Measurements from ENCODE around the gene SYMPK. TPM values are rescaled to one million over a fixed set of nuclear protein-coding genes. Genes with fewer than 3 reads are reported as not detected.

Gene SYMPK
- polyA plus RNA-seq (2013, experiment 1 of 2), result 58.0 TPM
- 59.5 TPM for polyA plus RNA-seq (2013, experiment 2 of 2)

DNA sequence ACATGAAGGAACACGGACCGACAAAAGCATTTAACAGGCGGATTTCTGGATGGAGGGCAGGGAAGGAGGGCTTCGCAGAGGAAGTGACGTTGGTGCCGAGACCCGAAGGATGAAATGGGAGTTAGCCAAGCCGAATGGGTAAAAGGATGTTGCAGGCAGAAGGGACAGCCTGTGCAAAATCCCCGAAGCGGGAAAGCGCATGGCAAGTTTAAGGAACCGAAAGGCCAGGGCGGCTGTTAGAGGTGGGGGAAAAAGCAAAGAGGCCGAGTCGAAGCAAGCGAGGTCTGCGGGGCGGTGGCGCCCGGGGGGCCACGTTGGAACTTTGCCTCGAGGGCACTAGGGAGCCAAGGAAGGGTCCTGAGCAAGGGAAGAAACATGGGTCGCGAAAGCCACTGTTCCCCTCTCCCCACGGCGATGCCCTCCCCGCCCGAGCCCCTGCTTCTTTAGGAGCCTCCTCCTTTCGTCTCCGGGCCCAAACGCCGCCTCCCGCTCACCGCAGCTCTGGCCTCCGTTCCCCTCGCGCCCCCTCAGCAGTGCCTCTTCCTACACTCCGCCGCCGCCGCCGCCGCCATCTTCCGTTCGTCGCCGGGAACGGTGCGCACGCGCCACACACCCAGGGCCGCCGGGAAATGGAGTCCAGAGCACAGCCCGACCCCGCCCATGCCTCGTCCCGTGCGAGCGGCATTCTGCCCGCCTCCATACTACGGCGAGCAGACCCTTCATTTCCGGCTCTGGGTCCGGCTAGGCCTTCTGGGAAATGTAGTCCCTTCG, at the start of gene SYMPK:
TSS of gene SYMPK (minus strand) at position 584 of the 771 bp plus-strand sequence. CDS start 8,652 bp downstream, outside the sequence.
- H2BK15ac ChIP-seq (ENCODE audit: low read length), result peak within 1 kb of the TSS; percentile 69
- DNase-seq (ENCODE audit: low spot score), result peak; percentile 98
- H2BK120ac ChIP-seq (ENCODE audit: low read depth, low read length), result no peak within 1 kb of the TSS
- H3K4me3 ChIP-seq (ENCODE audit: low read length in 2 of 2), result peak within 1 kb of the TSS; percentile 82 to 86
- H2BK5ac ChIP-seq (ENCODE audit: low read length), result no peak within 1 kb of the TSS
- peak within 1 kb of the TSS; percentile 87 for H2AFZ ChIP-seq (ENCODE audit: low read length)
- H3K9me3 ChIP-seq (replicated peaks in 1 of 2; ENCODE audit: control insufficient read depth in 2 of 2, insufficient read depth in 1 of 2, low read depth in 1 of 2, low read length in 2 of 2), result peaks cover 0 to 2% of the 10 kb centered on the region in 2 donors
- peaks cover 8% of the 10 kb centered on the region for H3K79me1 ChIP-seq (ENCODE audit: low read depth, low read length)
- no peak within 1 kb of the TSS for H3K4ac ChIP-seq (ENCODE audit: low read length)
- no CpG with 5 or more reads among the region's 65 CpGs for WGBS, 2 donors (ENCODE audit: extremely low coverage in 2 of 2, insufficient read length in 2 of 2, insufficient replicate concordance in 1 of 2)
- H3K18ac ChIP-seq (ENCODE audit: low read length), result peak within 1 kb of the TSS; percentile 74
- H3K23ac ChIP-seq (ENCODE audit: low read depth, low read length, poor library complexity), result peak within 1 kb of the TSS; percentile 99
- no peak within 1 kb of the TSS for H3K14ac ChIP-seq (ENCODE audit: low read length)
- H3K36me3 ChIP-seq (replicated peaks in 1 of 2; ENCODE audit: control insufficient read depth in 2 of 2, insufficient read depth in 2 of 2, low read length in 2 of 2), result peaks cover 15 to 33% of the 10 kb centered on the region in 2 donors
- H3K27me3 ChIP-seq (ENCODE audit: control insufficient read depth in 3 of 3, insufficient read depth in 3 of 3, low read depth in 1 of 3, low read length in 3 of 3), result peaks cover 0 to 32% (median 14%) of the 10 kb centered on the region in 3 experiments
- peaks cover 0 to 3% of the 10 kb centered on the region in 2 donors for H3K4me1 ChIP-seq (ENCODE audit: control insufficient read depth in 2 of 2, insufficient read depth in 1 of 2, low read depth in 1 of 2, low read length in 2 of 2)
- no peak within 1 kb of the TSS for H2BK12ac ChIP-seq (ENCODE audit: low read length)
- H4K8ac ChIP-seq (ENCODE audit: low read depth, low read length), result no peak within 1 kb of the TSS
- H3K4me2 ChIP-seq (ENCODE audit: insufficient read depth, low read length, poor library complexity, severe bottlenecking), result peak within 1 kb of the TSS; percentile 82
- H3K9ac ChIP-seq (ENCODE audit: low read depth, low read length, poor library complexity), result peak within 1 kb of the TSS; percentile 95
- H3K27ac ChIP-seq (replicated peaks; ENCODE audit: low read length), result peak within 1 kb of the TSS; percentile 40
- no peak within 1 kb of the TSS for H4K91ac ChIP-seq (ENCODE audit: low read depth, low read length, poor library complexity)
- peak within 1 kb of the TSS; percentile 90 for H2AK5ac ChIP-seq (ENCODE audit: low read depth, low read length)

DNA sequence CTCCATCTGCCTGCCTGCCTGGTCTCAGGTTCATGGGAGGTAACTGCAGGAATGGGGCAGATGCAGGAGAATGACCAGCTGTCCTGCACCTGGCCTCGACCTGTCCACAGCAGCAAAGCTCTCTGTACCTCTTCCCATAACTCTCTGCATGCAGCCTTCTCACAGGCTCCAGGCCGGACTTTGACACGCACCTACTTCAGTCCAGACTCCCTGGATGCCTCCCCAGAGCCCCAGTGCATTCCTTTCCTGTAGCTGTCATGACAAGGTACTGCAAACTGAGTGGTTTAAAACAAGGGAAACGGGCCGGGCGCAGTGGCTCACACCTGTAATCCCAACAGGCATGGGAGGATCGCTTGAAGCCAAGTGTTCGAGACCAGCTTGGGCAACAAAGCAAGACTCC, 48.3 kb upstream of the SYMPK start:
- no peak overlapping the region for H3K23ac ChIP-seq (ENCODE audit: low read depth, low read length, poor library complexity)
- H4K8ac ChIP-seq (ENCODE audit: low read depth, low read length), result no peak overlapping the region
- no peak overlapping the region for H2BK5ac ChIP-seq (ENCODE audit: low read length)
- H4K91ac ChIP-seq (ENCODE audit: low read depth, low read length, poor library complexity), result no peak overlapping the region
- no peaks in the 10 kb centered on the region for H3K79me1 ChIP-seq (ENCODE audit: low read depth, low read length)
- peaks cover 0 to 2% of the 10 kb centered on the region in 2 donors for H3K4me1 ChIP-seq (ENCODE audit: control insufficient read depth in 2 of 2, insufficient read depth in 1 of 2, low read depth in 1 of 2, low read length in 2 of 2)
- DNase-seq (ENCODE audit: low spot score), result no peak
- peak overlapping the region; percentile 33 for H2AFZ ChIP-seq (ENCODE audit: low read length)
- H2BK120ac ChIP-seq (ENCODE audit: low read depth, low read length), result no peak overlapping the region
- no peaks in the 10 kb centered on the region for H3K36me3 ChIP-seq (replicated peaks in 1 of 2; ENCODE audit: control insufficient read depth in 2 of 2, insufficient read depth in 2 of 2, low read length in 2 of 2)
- H3K4me3 ChIP-seq (ENCODE audit: low read length in 2 of 2), result no peak overlapping the region
- H3K18ac ChIP-seq (ENCODE audit: low read length), result no peak overlapping the region
- H2BK12ac ChIP-seq (ENCODE audit: low read length), result no peak overlapping the region
- H3K14ac ChIP-seq (ENCODE audit: low read length), result no peak overlapping the region
- no CpG with 5 or more reads among the region's 8 CpGs for WGBS, 2 donors (ENCODE audit: extremely low coverage in 2 of 2, insufficient read length in 2 of 2, insufficient replicate concordance in 1 of 2)
- no peak overlapping the region for H3K27ac ChIP-seq (replicated peaks; ENCODE audit: low read length)
- H3K9ac ChIP-seq (ENCODE audit: low read depth, low read length, poor library complexity), result no peak overlapping the region
- H2BK15ac ChIP-seq (ENCODE audit: low read length), result no peak overlapping the region
- no peak overlapping the region for H2AK5ac ChIP-seq (ENCODE audit: low read depth, low read length)
- peaks cover 0 to 4% (median 0%) of the 10 kb centered on the region in 3 experiments for H3K27me3 ChIP-seq (ENCODE audit: control insufficient read depth in 3 of 3, insufficient read depth in 3 of 3, low read depth in 1 of 3, low read length in 3 of 3)
- H3K4ac ChIP-seq (ENCODE audit: low read length), result no peak overlapping the region
- no peak overlapping the region for H3K4me2 ChIP-seq (ENCODE audit: insufficient read depth, low read length, poor library complexity, severe bottlenecking)
- no peaks in the 10 kb centered on the region for H3K9me3 ChIP-seq (replicated peaks in 1 of 2; ENCODE audit: control insufficient read depth in 2 of 2, insufficient read depth in 1 of 2, low read depth in 1 of 2, low read length in 2 of 2)

DNA sequence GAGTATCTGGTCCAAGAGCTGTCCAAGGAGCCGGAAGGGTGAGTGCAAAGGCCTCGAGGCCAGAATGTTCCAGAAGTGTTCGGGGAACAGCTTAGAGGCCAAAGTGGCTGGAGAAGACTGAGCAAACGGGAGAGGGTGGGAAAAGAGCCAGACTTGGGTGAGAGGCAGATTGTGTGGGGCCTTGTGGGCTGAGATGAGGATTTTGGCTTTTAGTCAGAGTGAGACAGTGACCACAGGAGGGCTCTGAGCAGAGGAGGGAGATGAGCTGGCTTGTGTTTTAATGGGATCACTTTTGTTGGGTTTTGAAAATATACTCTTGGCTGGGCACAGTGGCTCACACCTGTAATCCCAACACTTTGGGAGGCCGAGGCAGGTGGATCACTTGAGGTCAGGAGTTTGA, 46.0 kb upstream of the SYMPK start:
- no peak for DNase-seq (ENCODE audit: low spot score)
- H3K79me1 ChIP-seq (ENCODE audit: low read depth, low read length), result no peaks in the 10 kb centered on the region
- H4K8ac ChIP-seq (ENCODE audit: low read depth, low read length), result no peak overlapping the region
- no CpG with 5 or more reads among the region's 5 CpGs for WGBS, 2 donors (ENCODE audit: extremely low coverage in 2 of 2, insufficient read length in 2 of 2, insufficient replicate concordance in 1 of 2)
- no peak overlapping the region for H3K4me3 ChIP-seq (ENCODE audit: low read length in 2 of 2)
- no peak overlapping the region for H2BK5ac ChIP-seq (ENCODE audit: low read length)
- no peak overlapping the region for H3K18ac ChIP-seq (ENCODE audit: low read length)
- no peak overlapping the region for H3K4me2 ChIP-seq (ENCODE audit: insufficient read depth, low read length, poor library complexity, severe bottlenecking)
- H3K27me3 ChIP-seq (ENCODE audit: control insufficient read depth in 3 of 3, insufficient read depth in 3 of 3, low read depth in 1 of 3, low read length in 3 of 3), result peaks cover 0 to 4% (median 0%) of the 10 kb centered on the region in 3 experiments
- no peak overlapping the region for H3K14ac ChIP-seq (ENCODE audit: low read length)
- H3K36me3 ChIP-seq (replicated peaks in 1 of 2; ENCODE audit: control insufficient read depth in 2 of 2, insufficient read depth in 2 of 2, low read length in 2 of 2), result no peaks in the 10 kb centered on the region
- peak overlapping the region; percentile 36 for H2AFZ ChIP-seq (ENCODE audit: low read length)
- H3K9me3 ChIP-seq (replicated peaks in 1 of 2; ENCODE audit: control insufficient read depth in 2 of 2, insufficient read depth in 1 of 2, low read depth in 1 of 2, low read length in 2 of 2), result no peaks in the 10 kb centered on the region
- no peak overlapping the region for H2BK120ac ChIP-seq (ENCODE audit: low read depth, low read length)
- H2BK15ac ChIP-seq (ENCODE audit: low read length), result peak overlapping the region; percentile 45
- H2AK5ac ChIP-seq (ENCODE audit: low read depth, low read length), result no peak overlapping the region
- H3K23ac ChIP-seq (ENCODE audit: low read depth, low read length, poor library complexity), result peak overlapping the region; percentile 34
- no peaks in the 10 kb centered on the region for H3K4me1 ChIP-seq (ENCODE audit: control insufficient read depth in 2 of 2, insufficient read depth in 1 of 2, low read depth in 1 of 2, low read length in 2 of 2)
- H3K4ac ChIP-seq (ENCODE audit: low read length), result no peak overlapping the region
- H4K91ac ChIP-seq (ENCODE audit: low read depth, low read length, poor library complexity), result no peak overlapping the region
- no peak overlapping the region for H3K9ac ChIP-seq (ENCODE audit: low read depth, low read length, poor library complexity)
- H3K27ac ChIP-seq (replicated peaks; ENCODE audit: low read length), result no peak overlapping the region
- H2BK12ac ChIP-seq (ENCODE audit: low read length), result no peak overlapping the region

DNA sequence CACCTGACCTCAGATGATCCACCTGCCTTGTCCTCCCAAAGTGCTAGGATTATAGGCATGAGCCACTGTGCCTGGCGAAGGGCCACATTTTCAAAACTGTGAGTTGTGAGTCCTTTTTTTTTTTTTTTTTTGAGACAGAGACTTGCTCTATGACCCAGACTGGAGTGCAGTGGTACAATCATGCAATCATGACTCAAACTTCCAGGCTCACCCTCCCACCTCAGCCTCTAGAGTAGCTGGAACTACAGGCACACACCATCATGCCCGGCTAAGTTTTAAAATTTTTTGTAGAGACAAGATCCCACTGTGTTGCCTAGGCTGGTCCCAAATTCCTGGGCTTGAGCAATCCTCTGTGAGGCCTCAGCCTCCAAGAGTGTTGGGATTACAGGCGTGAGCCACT, 43.3 kb upstream of the SYMPK start:
- Histone ChIP-seq H3K27ac (replicated peaks; ENCODE audit: low read length) (no peak overlapping the region), H3K4me3 (ENCODE audit: low read length in 2 of 2) (no peak overlapping the region), H2BK12ac (ENCODE audit: low read length) (no peak overlapping the region), H3K14ac (ENCODE audit: low read length) (no peak overlapping the region), H3K4me1 (ENCODE audit: control insufficient read depth in 2 of 2, insufficient read depth in 1 of 2, low read depth in 1 of 2, low read length in 2 of 2) (peaks cover 3 to 4% of the 10 kb centered on the region in 2 donors), H4K91ac (ENCODE audit: low read depth, low read length, poor library complexity) (no peak overlapping the region), H3K4ac (ENCODE audit: low read length) (no peak overlapping the region), H3K27me3 (ENCODE audit: control insufficient read depth in 3 of 3, insufficient read depth in 3 of 3, low read depth in 1 of 3, low read length in 3 of 3) (peaks cover 4 to 9% (median 5%) of the 10 kb centered on the region in 3 experiments), H3K23ac (ENCODE audit: low read depth, low read length, poor library complexity) (no peak overlapping the region), H2BK5ac (ENCODE audit: low read length) (no peak overlapping the region), H2BK120ac (ENCODE audit: low read depth, low read length) (no peak overlapping the region), H4K8ac (ENCODE audit: low read depth, low read length) (no peak overlapping the region), H3K9me3 (replicated peaks in 1 of 2; ENCODE audit: control insufficient read depth in 2 of 2, insufficient read depth in 1 of 2, low read depth in 1 of 2, low read length in 2 of 2) (no peaks in the 10 kb centered on the region), H2AFZ (ENCODE audit: low read length) (no peak overlapping the region), H2AK5ac (ENCODE audit: low read depth, low read length) (no peak overlapping the region), H3K4me2 (ENCODE audit: insufficient read depth, low read length, poor library complexity, severe bottlenecking) (no peak overlapping the region), H2BK15ac (ENCODE audit: low read length) (no peak overlapping the region), H3K79me1 (ENCODE audit: low read depth, low read length) (peaks cover 3% of the 10 kb centered on the region), H3K36me3 (replicated peaks in 1 of 2; ENCODE audit: control insufficient read depth in 2 of 2, insufficient read depth in 2 of 2, low read length in 2 of 2) (no peaks in the 10 kb centered on the region), H3K18ac (ENCODE audit: low read length) (no peak overlapping the region), H3K9ac (ENCODE audit: low read depth, low read length, poor library complexity) (no peak overlapping the region)
- no peak for DNase-seq (ENCODE audit: low spot score)
- no CpG with 5 or more reads among the region's 3 CpGs for WGBS, 2 donors (ENCODE audit: extremely low coverage in 2 of 2, insufficient read length in 2 of 2, insufficient replicate concordance in 1 of 2)
